GM12878 (cell line): ENCODE results near the gene NEFH. TPM values are rescaled to one million over a fixed set of nuclear protein-coding genes. Genes with fewer than 3 reads are reported as not detected.

Experiments used
- ATAC-seq: fragments of 200-7000 bp; cut with Tn5 transposase; 3 replicates; pipeline ENCODE4 v1.9.1; 2020; ENCODE audit warnings: mild to moderate bottlenecking, moderate library complexity
- BruUV-seq: library from RNA; stranded (reverse); fragments of 400-500 nt; replicated peaks from 2 replicates; lab custom pipeline; 2021; lab: Mats Ljungman, UMichigan
- CTCF ChIA-PET: fragments of 300-600 bp; sonication (Branson Sonifier 250); formaldehyde crosslinking; extraction: SDS; loops from one replicate; lab custom pipeline; 2021; ENCODE audit warnings: inconsistent platforms; lab: Yijun Ruan, JAX
- POLR2A ChIA-PET: fragments of 350-600 bp; formaldehyde crosslinking; extraction: SDS; loops from one replicate; lab custom pipeline; 2021; ENCODE audit warnings: inconsistent platforms; lab: Charles Lee
- RAD21 ChIA-PET: fragments of 300-600 bp; sonication (Branson Sonifier 250); formaldehyde crosslinking; loops from one replicate; lab custom pipeline; 2023; ENCODE audit warnings: antibody characterized with exemption; ENCODE audit not compliant: unreplicated experiment; lab: Charles Lee
- SMC1A ChIA-PET: fragments of 300-600 bp; sonication (Branson Sonifier 250); formaldehyde crosslinking; loops from one replicate; lab custom pipeline; 2023; ENCODE audit not compliant: unreplicated experiment, uncharacterized antibody; lab: Charles Lee
- DNase-seq: peaks from one replicate; pipeline ENCODE4 v3.0.0-alpha.2; 2011; ENCODE audit warnings: low read depth, low spot score
- FAIRE-seq: peaks from 3 replicates; lab custom pipeline; 2011; peaks lifted over from hg19 to GRCh38; lab: Jason Lieb, UNC
- H2AFZ ChIP-seq: 2 replicates; pipeline ENCODE4 v1.6.0; 2011; ENCODE audit warnings: low read depth, low read length, control low read depth; ENCODE audit not compliant: control insufficient read depth
- H3K27ac ChIP-seq: 2 replicates; pipeline ENCODE4 v1.5.1; 2011; ENCODE audit warnings: control low read depth; ENCODE audit not compliant: control insufficient read depth, insufficient read depth
- H3K27me3 ChIP-seq, 2 experiments: replicated peaks in 1 of 2; 2 replicates each; pipeline versions ENCODE4 v1.6.0 to v1.6.1; 2011; ENCODE audit warnings: low read length in 1 of 2; ENCODE audit not compliant: control insufficient read depth in 2 of 2, insufficient read depth in 2 of 2
- H3K36me3 ChIP-seq, 2 experiments: 2 replicates each; pipeline ENCODE4 v1.5.1; 2011; ENCODE audit warnings: low read length in 1 of 2; ENCODE audit not compliant: control insufficient read depth in 2 of 2, insufficient read depth in 2 of 2
- H3K4me1 ChIP-seq: 2 replicates; pipeline ENCODE4 v1.6.1; 2011; ENCODE audit warnings: mild to moderate bottlenecking, low read length, moderate library complexity, mixed read lengths; ENCODE audit not compliant: control insufficient read depth, insufficient read depth
- H3K4me2 ChIP-seq: 2 replicates; pipeline ENCODE4 v1.6.0; 2011; ENCODE audit warnings: control low read depth; ENCODE audit not compliant: control insufficient read depth, insufficient read depth
- H3K4me3 ChIP-seq: fragments of 200-600 bp; sonication (generic); 2 replicates; pipeline ENCODE4 v1.5.1; 2016
- H3K79me2 ChIP-seq: 2 replicates; pipeline ENCODE4 v1.6.0; 2011; ENCODE audit warnings: low read length; ENCODE audit not compliant: control insufficient read depth, insufficient read depth
- H3K9ac ChIP-seq: 2 replicates; pipeline ENCODE4 v1.8.0; 2011; ENCODE audit warnings: low read length, control low read depth, mixed read lengths; ENCODE audit not compliant: control insufficient read depth, insufficient read depth
- H3K9me3 ChIP-seq: replicated peaks from 3 replicates; pipeline ENCODE4 v1.5.1; 2011; ENCODE audit warnings: mild to moderate bottlenecking, low read length; ENCODE audit not compliant: control insufficient read depth, insufficient read depth
- H4K20me1 ChIP-seq: 2 replicates; pipeline ENCODE4 v1.6.0; 2011; ENCODE audit not compliant: control insufficient read depth, insufficient read depth
- CEBPZ ChIP-seq: fragments of 150-350 bp; IDR thresholded peaks from 2 replicates; pipeline ENCODE4 v1.6.1; 2016; ENCODE audit warnings: low read depth, low read length
- MEF2A ChIP-seq: IDR thresholded peaks from 2 replicates; pipeline ENCODE4 v1.6.1; 2011; ENCODE audit warnings: low read depth, mild to moderate bottlenecking, low read length, moderate library complexity; ENCODE audit not compliant: insufficient read depth
- SIN3A ChIP-seq: IDR thresholded peaks from 2 replicates; pipeline ENCODE4 v1.6.1; 2012; ENCODE audit warnings: low read depth, low read length, improper control_type of control experiment
- WGBS: methylation state at CpG from one replicate; pipeline ENCODE4 v1.1.6; 2016; ENCODE audit warnings: low lambda C conversion rate; ENCODE audit not compliant: insufficient replicate concordance, insufficient coverage; ENCODE audit errors: missing lambda C conversion rate; 5-methylcytosine and 5-hydroxymethylcytosine counted together
- in situ Hi-C: fragments of 300-500 bp; cut with MboI; formaldehyde crosslinking; loops from 9 replicates; pipeline ENCODE4 v1.14.3; 2018; ENCODE audit warnings: mixed read lengths
- intact Hi-C: fragments of 100-400 bp; cut with micrococcal nuclease; formaldehyde crosslinking; loops from one replicate; pipeline ENCODE4 v1.14.2; 2022; ENCODE audit not compliant: unreplicated experiment
- polyA plus RNA-seq, 11 experiments: library from polyadenylated mRNA; depleted of rRNA in 4 of 11; unstranded in 6 of 11; stranded (reverse) in 5 of 11; fragments of >200 nt; fragmentation: Nextera tagmentation in 4 of 11; fragmentation: Illumina TruSeq in 1 of 11; extraction: Ambion mirVana in 4 of 11; extraction: Trizol in 1 of 11; gene quantifications; 1 replicate in 1 of 11; 2 replicates in 10 of 11; pipeline versions ENCODE4 v1.2.1 to v1.2.3, GENCODE V29; 2011 to 2016; ENCODE audit warnings: inconsistent platforms in 2 of 11, missing spikeins in 2 of 11, low read depth in 1 of 11
- total RNA-seq, 4 experiments: library from RNA; depleted of rRNA in 3 of 4; stranded (reverse); fragments of >200 nt in 3 of 4; fragmentation: Illumina TruSeq in 1 of 4; extraction: Trizol in 1 of 4; gene quantifications; 2 replicates each; pipeline versions ENCODE4 v1.2.1 to v1.2.3, GENCODE V29; 2013 to 2021

Gene NEFH
- total and polyA plus RNA-seq, 10 of the 15 experiments (the other 5 are each of a cell fraction or from before 2014, with no cell fraction given), result 0.02 to 0.25 (median 0.09) TPM

- POLR2A ChIA-PET, result no interaction called here
- Histone ChIP-seq H3K4me2 (no peak overlapping the region), H3K4me3 (no peak overlapping the region), H4K20me1 (no peaks in the 10 kb centered on the region), H3K9me3 (no peaks in the 10 kb centered on the region), H2AFZ (no peak overlapping the region), H3K36me3 (peaks cover 8 to 19% of the 10 kb centered on the region in 2 experiments; a peak in 3 of 4 replicates), H3K79me2 (no peaks in the 10 kb centered on the region), H3K27me3 (no peaks in the 10 kb centered on the region), H3K27ac (no peak overlapping the region), H3K4me1 (no peaks in the 10 kb centered on the region), H3K9ac (no peak overlapping the region)
- RAD21 ChIA-PET, result no interaction called here
- no peak for DNase-seq
- ATAC-seq, result no peak
- in situ Hi-C loops (no loop called here), intact Hi-C loops (no loop called here)
- TF ChIP-seq SIN3A (no peak), MEF2A (no peak), CEBPZ (no peak)
- BruUV-seq, result no TSS peak
- SMC1A ChIA-PET, result interaction anchor here (1.4 kb wide), 1 partner anchor 16 kb away, joined by 3 read pairs; no protein-coding TSS in a partner anchor
- 36% methylated on average over 1 of the region's 1 CpG for WGBS
- no peak for FAIRE-seq
- CTCF ChIA-PET, result interaction anchor here (0.6 kb wide), 1 partner anchor 72 kb away, joined by 3 read pairs; no protein-coding TSS in a partner anchor
These were observed 29.8 kb downstream of the NEFH start for GRCh38 chr22:29509815-29510214.
